Hepatocyte (in vitro differentiated cells): ENCODE results near the gene CHST11. TPM values are rescaled to one million over a fixed set of nuclear protein-coding genes. Genes with fewer than 3 reads are reported as not detected.

ENCODE experiments used
- DNase-seq: peaks from one replicate; pipeline ENCODE4 v3.0.0-alpha.2; 2016; ENCODE audit warnings: low spot score
- H2AFZ ChIP-seq: fragments of 200-600 bp; sonication (generic); 2 replicates; pipeline ENCODE4 v1.6.0; 2016; ENCODE audit warnings: antibody characterized with exemption, mild to moderate bottlenecking
- H3K27ac ChIP-seq: fragments of 200-600 bp; sonication (generic); 2 replicates; pipeline ENCODE4 v1.5.1; 2016; ENCODE audit warnings: mild to moderate bottlenecking
- H3K27me3 ChIP-seq: fragments of 200-600 bp; sonication (generic); 2 replicates; pipeline ENCODE4 v1.6.1; 2016
- H3K36me3 ChIP-seq: fragments of 200-600 bp; sonication (generic); replicated peaks from 2 replicates; pipeline ENCODE4 v1.5.1; 2016; ENCODE audit warnings: low read depth; ENCODE audit not compliant: insufficient read depth
- H3K4me1 ChIP-seq: fragments of 200-600 bp; sonication (generic); 2 replicates; pipeline ENCODE4 v1.5.1; 2016; ENCODE audit warnings: mild to moderate bottlenecking, moderate library complexity; ENCODE audit not compliant: insufficient read depth
- H3K4me2 ChIP-seq: fragments of 200-600 bp; sonication (generic); 2 replicates; pipeline ENCODE4 v1.6.0; 2016
- H3K4me3 ChIP-seq: fragments of 200-600 bp; sonication (generic); 2 replicates; pipeline ENCODE4 v1.5.1; 2016; ENCODE audit warnings: mild to moderate bottlenecking
- H3K79me2 ChIP-seq: fragments of 200-600 bp; sonication (generic); 2 replicates; pipeline ENCODE4 v1.6.0; 2017; ENCODE audit warnings: mild to moderate bottlenecking
- H3K9me2 ChIP-seq: fragments of 200-600 bp; sonication (generic); replicated peaks from 2 replicates; pipeline ENCODE4 v1.6.0; 2017; ENCODE audit warnings: mild to moderate bottlenecking; ENCODE audit not compliant: insufficient read depth
- H3K9me3 ChIP-seq: fragments of 200-600 bp; sonication (generic); 2 replicates; pipeline ENCODE4 v1.5.1; 2016; ENCODE audit warnings: low read depth, mild to moderate bottlenecking
- H4K20me1 ChIP-seq: fragments of 200-600 bp; sonication (generic); 2 replicates; pipeline ENCODE4 v1.6.0; 2016; ENCODE audit warnings: mild to moderate bottlenecking; ENCODE audit not compliant: insufficient read depth, poor library complexity, severe bottlenecking
- EZH2 ChIP-seq: fragments of 200-600 bp; sonication (generic); IDR thresholded peaks from 2 replicates; pipeline ENCODE4 v1.6.1; 2016; ENCODE audit warnings: antibody characterized with exemption, mild to moderate bottlenecking, borderline replicate concordance
- EZH2phosphoT487 ChIP-seq: fragments of 200-600 bp; sonication (generic); IDR thresholded peaks from one replicate; pipeline ENCODE4 v1.6.1; 2018; ENCODE audit warnings: antibody characterized with exemption, mild to moderate bottlenecking, low read depth, moderate library complexity; ENCODE audit not compliant: unreplicated experiment, severe bottlenecking
- WGBS: methylation state at CpG from one replicate; pipeline ENCODE4 v1.1.6; 2016; ENCODE audit warnings: low lambda C conversion rate; ENCODE audit errors: missing lambda C conversion rate; 5-methylcytosine and 5-hydroxymethylcytosine counted together
- polyA plus RNA-seq: library from polyadenylated mRNA; unstranded; fragments of >200 nt; fragmentation: Nextera tagmentation; extraction: Ambion mirVana; gene quantifications from 2 replicates; pipeline ENCODE4 v1.2.1, GENCODE V29; 2016
- total RNA-seq: library from RNA; depleted of rRNA; stranded (reverse); fragments of >200 nt; gene quantifications from 2 replicates; pipeline ENCODE4 v1.2.3, GENCODE V29; 2014
- TF ChIP-seq, protein P1 (sequence below): fragments of 200-600 bp; sonication (generic); IDR thresholded peaks from 2 replicates; pipeline ENCODE4 v1.5.1; 2016; ENCODE audit warnings: antibody characterized with exemption, mild to moderate bottlenecking; ENCODE audit not compliant: poor library complexity

CHST11 gene
- total and polyA plus RNA-seq, 2 experiments from 2014 or later, result 5.2 to 8.9 TPM

DNA sequence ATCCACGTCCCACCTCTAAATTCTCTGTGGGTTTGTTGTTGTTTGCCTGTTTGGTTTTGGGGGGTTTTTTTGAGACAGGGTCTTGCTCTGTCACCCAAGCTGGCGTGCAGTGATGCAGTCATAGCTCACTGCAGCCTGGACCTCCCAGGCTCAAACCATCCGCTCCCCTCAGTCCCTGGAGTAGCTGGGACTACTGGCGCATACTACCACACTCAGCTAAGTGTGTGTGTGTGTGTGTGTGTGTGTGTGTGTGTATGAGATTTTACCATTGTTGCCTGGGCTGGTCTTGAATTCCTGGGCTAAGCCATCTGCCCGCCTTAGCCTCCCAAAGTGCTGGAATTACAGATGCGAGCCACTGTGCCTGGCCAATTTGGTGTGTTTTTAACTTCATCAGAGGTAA lies 265.2 kb downstream of the CHST11 start:
- Histone ChIP-seq H3K27ac (no peak overlapping the region), H3K4me3 (no peak overlapping the region), H4K20me1 (no peaks in the 10 kb centered on the region), H3K4me1 (no peaks in the 10 kb centered on the region), H3K4me2 (no peak overlapping the region), H3K9me3 (no peaks in the 10 kb centered on the region), H3K9me2 (no peaks in the 10 kb centered on the region), H3K79me2 (no peaks in the 10 kb centered on the region), H2AFZ (no peak overlapping the region), H3K27me3 (no peaks in the 10 kb centered on the region), H3K36me3 (no peaks in the 10 kb centered on the region)
- DNase-seq, result no peak
- WGBS, result 93% methylated on average over 6 of the region's 6 CpGs
- no peak for TF ChIP-seq EZH2
- TF ChIP-seq, protein P1, sequence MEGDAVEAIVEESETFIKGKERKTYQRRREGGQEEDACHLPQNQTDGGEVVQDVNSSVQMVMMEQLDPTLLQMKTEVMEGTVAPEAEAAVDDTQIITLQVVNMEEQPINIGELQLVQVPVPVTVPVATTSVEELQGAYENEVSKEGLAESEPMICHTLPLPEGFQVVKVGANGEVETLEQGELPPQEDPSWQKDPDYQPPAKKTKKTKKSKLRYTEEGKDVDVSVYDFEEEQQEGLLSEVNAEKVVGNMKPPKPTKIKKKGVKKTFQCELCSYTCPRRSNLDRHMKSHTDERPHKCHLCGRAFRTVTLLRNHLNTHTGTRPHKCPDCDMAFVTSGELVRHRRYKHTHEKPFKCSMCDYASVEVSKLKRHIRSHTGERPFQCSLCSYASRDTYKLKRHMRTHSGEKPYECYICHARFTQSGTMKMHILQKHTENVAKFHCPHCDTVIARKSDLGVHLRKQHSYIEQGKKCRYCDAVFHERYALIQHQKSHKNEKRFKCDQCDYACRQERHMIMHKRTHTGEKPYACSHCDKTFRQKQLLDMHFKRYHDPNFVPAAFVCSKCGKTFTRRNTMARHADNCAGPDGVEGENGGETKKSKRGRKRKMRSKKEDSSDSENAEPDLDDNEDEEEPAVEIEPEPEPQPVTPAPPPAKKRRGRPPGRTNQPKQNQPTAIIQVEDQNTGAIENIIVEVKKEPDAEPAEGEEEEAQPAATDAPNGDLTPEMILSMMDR, result no peak

DNA sequence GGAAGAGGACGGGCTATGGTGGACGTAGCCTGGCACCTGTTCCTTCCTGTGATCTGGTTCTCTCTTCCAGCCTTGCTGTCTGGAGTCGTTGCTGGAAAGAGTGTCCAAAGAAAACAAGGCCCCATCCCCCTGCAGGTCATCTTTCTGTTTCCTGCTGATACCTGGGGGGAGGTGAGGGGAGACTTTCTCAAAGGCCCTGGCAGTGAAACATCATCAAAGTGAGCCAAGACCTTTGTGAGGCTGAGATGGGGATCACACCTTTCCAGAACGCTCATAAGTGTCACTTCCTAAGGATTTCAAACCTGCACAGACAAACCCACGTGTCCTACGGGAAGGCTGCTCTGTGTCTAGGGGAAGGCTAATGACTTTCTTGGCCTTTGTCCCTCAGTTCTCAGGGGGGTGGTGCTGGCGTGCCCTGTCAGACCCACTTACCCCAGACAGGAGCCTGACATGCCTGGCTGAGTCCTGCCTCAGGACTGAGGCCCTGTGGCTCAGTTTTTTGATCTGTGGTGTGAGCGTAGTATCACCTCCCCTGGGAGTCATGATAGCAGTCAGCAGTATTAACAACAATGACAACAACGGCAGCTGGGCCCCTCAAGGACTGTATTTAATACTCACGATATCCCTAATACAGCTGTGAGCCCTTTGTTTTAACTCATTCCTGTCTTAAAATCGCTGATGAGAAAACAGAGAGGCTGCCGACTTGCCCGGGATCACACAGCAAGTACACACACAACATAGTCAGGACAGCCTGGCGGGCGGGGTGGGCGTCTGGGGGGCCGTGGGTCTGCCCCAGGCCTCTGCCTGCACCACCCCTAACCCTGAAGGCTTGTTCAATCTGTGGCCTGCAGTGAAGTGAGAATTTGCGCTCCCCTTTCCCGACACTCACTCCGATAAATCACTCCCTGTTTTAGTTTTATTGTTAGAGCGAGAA lies 266.1 kb downstream of the CHST11 start:
- no peaks in the 10 kb centered on the region for H4K20me1 ChIP-seq
- no peak for TF ChIP-seq EZH2
- no peak for TF ChIP-seq EZH2phosphoT487
- TF ChIP-seq, protein P1, result no peak
- no peak overlapping the region for H3K4me3 ChIP-seq
- no peak overlapping the region for H3K27ac ChIP-seq
- DNase-seq, result no peak
- no peak overlapping the region for H2AFZ ChIP-seq
- H3K4me2 ChIP-seq, result no peak overlapping the region
- no peaks in the 10 kb centered on the region for H3K9me3 ChIP-seq
- no peaks in the 10 kb centered on the region for H3K36me3 ChIP-seq
- no peaks in the 10 kb centered on the region for H3K9me2 ChIP-seq
- 67% methylated on average over 21 of the region's 21 CpGs for WGBS
- H3K27me3 ChIP-seq, result no peaks in the 10 kb centered on the region
- no peaks in the 10 kb centered on the region for H3K4me1 ChIP-seq
- no peaks in the 10 kb centered on the region for H3K79me2 ChIP-seq

DNA sequence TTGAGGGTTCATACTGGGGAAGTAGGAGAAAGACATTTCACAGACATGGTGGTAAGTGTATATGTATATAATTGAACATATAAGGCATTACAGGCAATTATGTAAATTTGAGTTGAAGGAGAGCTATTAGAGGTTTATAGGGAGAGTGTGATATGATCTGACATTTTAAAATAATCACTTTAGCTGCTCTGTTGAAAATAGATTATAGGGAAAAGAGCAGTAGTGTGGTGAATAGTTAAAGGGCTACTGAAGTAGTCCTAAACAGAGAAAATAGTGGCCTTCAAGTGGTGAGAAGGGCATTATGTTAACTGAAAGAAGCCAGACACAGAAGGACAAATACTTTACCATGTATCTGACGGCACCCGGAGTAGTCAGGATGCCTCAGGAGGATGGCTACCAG lies 267.1 kb downstream of the CHST11 start:
- DNase-seq, result no peak
- no peak overlapping the region for H3K4me2 ChIP-seq
- TF ChIP-seq, protein P1, result no peak
- TF ChIP-seq EZH2 (no peak), EZH2phosphoT487 (no peak)
- no peaks in the 10 kb centered on the region for H3K4me1 ChIP-seq
- no peaks in the 10 kb centered on the region for H3K9me3 ChIP-seq
- no peak overlapping the region for H2AFZ ChIP-seq
- no peaks in the 10 kb centered on the region for H3K36me3 ChIP-seq
- no peaks in the 10 kb centered on the region for H3K27me3 ChIP-seq
- H3K79me2 ChIP-seq, result no peaks in the 10 kb centered on the region
- H3K9me2 ChIP-seq, result no peaks in the 10 kb centered on the region
- H3K27ac ChIP-seq, result no peak overlapping the region
- H3K4me3 ChIP-seq, result no peak overlapping the region
- H4K20me1 ChIP-seq, result no peaks in the 10 kb centered on the region
- 69% methylated on average over 2 of the region's 2 CpGs for WGBS
